GM03348 (cell line): ENCODE measurements around the gene CHRM1.
A peak's percentile ranks its signal among the peaks of the same experiment; 100 is the strongest.
"Not testable (repeated sequence)": the region's sequence is repeated elsewhere in the genome, so short reads cannot be mapped to it uniquely, and the experiment has no call there.

Experiments used
- DNase-seq: peaks from one replicate; pipeline ENCODE4 v3.0.0; 2012; ENCODE audit warnings: low spot score

The CHRM1 gene

DNA sequence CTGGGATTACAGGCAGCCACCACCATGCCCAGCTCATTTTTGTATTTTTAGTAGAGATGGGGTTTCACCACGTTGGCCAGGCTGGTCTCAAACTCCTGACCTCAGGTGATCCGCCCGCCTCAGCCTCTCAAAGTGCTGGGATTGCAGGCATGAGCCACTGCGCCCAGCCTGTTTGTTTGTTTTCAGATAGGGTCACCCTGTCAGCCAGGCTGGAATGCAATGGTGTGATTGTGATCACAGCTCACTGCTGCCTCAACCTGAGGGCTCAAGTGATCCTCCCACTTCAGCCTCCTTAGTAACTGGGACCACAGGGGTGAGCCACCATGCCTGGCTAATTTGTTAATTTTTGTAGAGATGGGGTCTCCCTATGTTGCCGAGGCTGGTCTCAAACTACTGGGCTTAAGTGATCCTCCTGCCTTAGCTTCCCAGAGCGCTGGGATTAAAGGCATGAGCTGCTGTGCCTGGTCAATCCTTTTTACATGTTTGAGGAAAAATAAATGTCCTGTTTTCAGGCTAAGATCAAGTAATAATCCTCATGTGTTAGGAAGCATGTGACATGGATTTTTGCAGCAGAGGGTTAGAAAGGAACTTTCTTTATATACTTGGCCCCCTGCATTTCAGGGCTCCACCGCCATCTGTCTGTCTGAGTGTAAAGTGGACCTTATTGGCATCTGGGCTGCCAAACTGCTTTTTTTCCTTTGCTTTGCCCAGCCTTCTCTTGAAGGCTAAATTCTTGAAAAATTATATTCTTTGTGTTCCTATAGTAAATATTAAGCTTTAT, 45.3 kb downstream of the CHRM1 start:
- DNase-seq, result no peak

- DNase-seq, result no peak
These were observed 46.3 kb downstream of the CHRM1 start for GRCh38 chr11:62874851-62875250.

- DNase-seq, result peak; percentile 16
These were observed 55.5 kb downstream of the CHRM1 start for GRCh38 chr11:62865635-62866034.

GRCh38 chr11:62863687-62864335, 57.4 kb downstream of the CHRM1 start:
- DNase-seq, result peak; percentile 29

GRCh38 chr11:62861564-62862192, 59.5 kb downstream of the CHRM1 start:
- not testable (repeated sequence) for DNase-seq

- DNase-seq, result no peak
These were observed 60.2 kb downstream of the CHRM1 start for GRCh38 chr11:62860835-62861563.

GRCh38 chr11:62859281-62859703, 61.9 kb downstream of the CHRM1 start:
- not testable (repeated sequence) for DNase-seq
